Left lung (tissue), 10 donors: Measurements from ENCODE around the gene TRAF7. TPM values are rescaled to one million over a fixed set of nuclear protein-coding genes. Genes with fewer than 3 reads are reported as not detected.

Experiments
- ATAC-seq: fragments of 200-7000 bp; cut with Tn5 transposase; one replicate; pipeline ENCODE4 v1.9.1; 2020; ENCODE audit warnings: moderate library complexity
- DNase-seq, 4 donors: peaks; one replicate each; pipeline ENCODE4 v3.0.0-alpha.2; 2013 to 2020
- H3K27ac ChIP-seq, 2 donors: fragments of 200-600 bp; sonication (generic) in 1 of 2; one replicate each; pipeline versions ENCODE4 v1.5.0 to v1.8.0; 2020 to 2021
- H3K27me3 ChIP-seq, 2 donors: fragments of 200-600 bp; sonication (generic) in 1 of 2; one replicate each; pipeline versions ENCODE4 v1.5.0 to v1.8.0; 2020 to 2021
- H3K36me3 ChIP-seq, 2 donors: fragments of 200-600 bp; sonication (generic) in 1 of 2; one replicate each; pipeline versions ENCODE4 v1.5.0 to v1.8.0; 2020 to 2021
- H3K4me1 ChIP-seq, 2 donors: fragments of 200-600 bp; one replicate each; pipeline ENCODE4 v1.8.0; 2021
- H3K4me3 ChIP-seq, 2 donors: fragments of 200-600 bp; sonication (generic) in 1 of 2; one replicate each; pipeline versions ENCODE4 v1.5.0 to v1.8.0; 2020 to 2021; ENCODE audit warnings: mild to moderate bottlenecking in 1 of 2
- H3K9me3 ChIP-seq, 2 donors: fragments of 200-600 bp; sonication (generic) in 1 of 2; one replicate each; pipeline versions ENCODE4 v1.5.0 to v1.8.0; 2020 to 2021
- intact Hi-C, 2 donors: fragments of 100-400 bp; cut with DNase I; formaldehyde crosslinking; loops; one replicate each; pipeline versions ENCODE4 v1.11.2 to v1.14.2; 2022
- polyA plus RNA-seq, 6 donors: library from polyadenylated mRNA; unstranded; fragments of 120-200 nt; gene quantifications; one replicate each; pipeline ENCODE4 v1.2.1, GENCODE V29; 2013; ENCODE audit not compliant: insufficient read length in 6 of 6
- total RNA-seq, 2 donors: library from RNA; stranded (reverse); fragmentation: NEBNext Ultra II Directional; extraction: Animal tissue kit (Norgen Biotek cat#: 25700); gene quantifications; one replicate each; pipeline ENCODE4 v1.2.1, GENCODE V29; 2021
- TF ChIP-seq, protein P1 (sequence below), 2 donors: fragments of 200-600 bp; sonication (generic) in 1 of 2; IDR thresholded peaks; one replicate each; pipeline versions ENCODE4 v1.5.0 to v1.8.0; 2021; ENCODE audit warnings: antibody characterized with exemption in 2 of 2
- donor health status: DM: no; HTN: yes; CAD: no.
- donor health status: DM: no; HTN: no; CAD: no.

Gene TRAF7
- total and polyA plus RNA-seq, 8 donors, result 48.6 to 88.1 (median 55.0) TPM

DNA sequence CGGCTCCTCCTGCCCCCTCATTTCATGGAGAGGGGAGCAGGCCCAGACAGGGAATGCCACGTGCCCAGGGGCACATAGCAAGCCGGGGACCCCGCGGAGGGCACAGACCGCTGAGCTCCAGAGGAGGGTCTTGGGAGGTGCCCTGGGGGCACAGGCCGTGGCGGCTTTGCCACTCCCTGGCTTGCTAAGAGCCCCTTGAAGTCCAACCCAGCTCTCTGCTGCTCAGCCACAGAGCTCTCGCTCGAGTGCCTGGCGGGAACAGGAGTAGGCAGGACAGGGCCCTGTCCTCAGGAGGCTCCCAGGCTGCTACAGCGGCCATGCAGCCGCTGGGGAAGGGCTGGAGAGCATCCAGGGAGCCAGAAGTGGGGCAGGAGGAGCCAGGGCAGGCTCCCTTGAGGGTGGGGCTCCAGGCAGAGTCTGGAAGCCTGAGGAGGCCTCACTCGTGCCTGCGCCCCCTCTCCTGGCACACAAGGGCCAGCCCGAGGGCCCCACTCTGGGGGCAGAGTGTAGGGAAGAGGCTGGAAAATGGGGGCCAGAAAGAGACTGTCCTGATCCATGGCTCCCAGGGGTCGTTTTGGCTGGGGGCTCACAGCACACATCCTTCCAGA is 11.6 kb upstream of the TRAF7 start:
- no peak overlapping the region for H3K27ac ChIP-seq
- TF ChIP-seq, protein P1, sequence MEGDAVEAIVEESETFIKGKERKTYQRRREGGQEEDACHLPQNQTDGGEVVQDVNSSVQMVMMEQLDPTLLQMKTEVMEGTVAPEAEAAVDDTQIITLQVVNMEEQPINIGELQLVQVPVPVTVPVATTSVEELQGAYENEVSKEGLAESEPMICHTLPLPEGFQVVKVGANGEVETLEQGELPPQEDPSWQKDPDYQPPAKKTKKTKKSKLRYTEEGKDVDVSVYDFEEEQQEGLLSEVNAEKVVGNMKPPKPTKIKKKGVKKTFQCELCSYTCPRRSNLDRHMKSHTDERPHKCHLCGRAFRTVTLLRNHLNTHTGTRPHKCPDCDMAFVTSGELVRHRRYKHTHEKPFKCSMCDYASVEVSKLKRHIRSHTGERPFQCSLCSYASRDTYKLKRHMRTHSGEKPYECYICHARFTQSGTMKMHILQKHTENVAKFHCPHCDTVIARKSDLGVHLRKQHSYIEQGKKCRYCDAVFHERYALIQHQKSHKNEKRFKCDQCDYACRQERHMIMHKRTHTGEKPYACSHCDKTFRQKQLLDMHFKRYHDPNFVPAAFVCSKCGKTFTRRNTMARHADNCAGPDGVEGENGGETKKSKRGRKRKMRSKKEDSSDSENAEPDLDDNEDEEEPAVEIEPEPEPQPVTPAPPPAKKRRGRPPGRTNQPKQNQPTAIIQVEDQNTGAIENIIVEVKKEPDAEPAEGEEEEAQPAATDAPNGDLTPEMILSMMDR (IDR thresholded peaks at IDR 0.05), result no peak
- H3K4me1 ChIP-seq, result peaks cover 10 to 21% of the 10 kb centered on the region in 2 donors
- peaks cover 0 to 14% of the 10 kb centered on the region in 2 donors for H3K27me3 ChIP-seq
- no peak for ATAC-seq
- no peaks in the 10 kb centered on the region for H3K9me3 ChIP-seq
- no peaks in the 10 kb centered on the region for H3K36me3 ChIP-seq
- DNase-seq, result peak in 1 of 4 donors; percentile 69
- intact Hi-C loops, result no loop called here
- H3K4me3 ChIP-seq, result no peak overlapping the region

DNA sequence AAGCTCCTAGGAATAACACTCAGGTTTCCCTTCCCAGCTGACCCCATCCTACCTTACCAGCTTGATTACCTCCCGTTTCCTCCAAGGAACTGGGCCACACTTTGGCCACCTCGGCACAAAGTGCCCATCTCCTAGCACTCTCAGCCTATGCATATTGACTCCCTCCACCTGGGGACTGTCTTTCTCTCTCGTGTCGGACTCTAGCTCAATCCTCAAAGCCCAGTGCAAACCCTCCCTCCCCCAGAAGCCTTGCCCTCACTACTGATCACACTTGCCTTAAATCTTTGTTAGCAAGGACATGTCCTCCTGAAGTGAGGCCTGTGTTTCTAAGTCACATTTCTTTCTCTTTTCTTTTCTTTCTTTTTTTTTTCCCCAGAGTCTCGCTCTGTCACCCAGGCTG is 9.7 kb upstream of the TRAF7 start:
- Histone ChIP-seq H3K4me1 (peaks cover 14 to 26% of the 10 kb centered on the region in 2 donors), H3K9me3 (no peaks in the 10 kb centered on the region), H3K27ac (no peak overlapping the region), H3K36me3 (no peaks in the 10 kb centered on the region), H3K4me3 (no peak overlapping the region), H3K27me3 (peaks cover 0 to 26% of the 10 kb centered on the region in 2 donors)
- no peak for DNase-seq
- TF ChIP-seq, protein P1 (IDR thresholded peaks at IDR 0.05), result no peak
- no peak for ATAC-seq
- intact Hi-C loops, result no loop called here

DNA sequence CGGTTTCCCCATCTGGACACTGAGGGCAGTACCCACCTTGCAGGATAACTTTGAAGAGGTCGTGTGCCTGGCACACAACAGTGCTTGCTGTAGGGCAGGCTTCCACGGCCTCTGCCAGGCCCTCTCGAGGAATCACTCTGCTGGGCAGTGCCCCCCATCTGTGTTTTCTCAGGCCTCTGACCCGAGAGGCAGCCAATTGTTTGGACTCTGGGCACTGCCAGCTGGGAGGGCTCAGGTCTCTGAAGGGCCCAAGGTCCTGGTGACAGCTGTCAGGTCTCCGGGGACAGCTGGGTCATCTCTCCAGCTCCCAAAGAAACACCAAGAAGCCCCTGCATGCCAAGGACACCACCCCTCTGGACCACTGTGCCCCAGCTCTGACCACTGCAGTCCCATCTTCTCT is 8.2 kb upstream of the TRAF7 start:
- TF ChIP-seq, protein P1 (IDR thresholded peaks at IDR 0.05), result no peak

DNA sequence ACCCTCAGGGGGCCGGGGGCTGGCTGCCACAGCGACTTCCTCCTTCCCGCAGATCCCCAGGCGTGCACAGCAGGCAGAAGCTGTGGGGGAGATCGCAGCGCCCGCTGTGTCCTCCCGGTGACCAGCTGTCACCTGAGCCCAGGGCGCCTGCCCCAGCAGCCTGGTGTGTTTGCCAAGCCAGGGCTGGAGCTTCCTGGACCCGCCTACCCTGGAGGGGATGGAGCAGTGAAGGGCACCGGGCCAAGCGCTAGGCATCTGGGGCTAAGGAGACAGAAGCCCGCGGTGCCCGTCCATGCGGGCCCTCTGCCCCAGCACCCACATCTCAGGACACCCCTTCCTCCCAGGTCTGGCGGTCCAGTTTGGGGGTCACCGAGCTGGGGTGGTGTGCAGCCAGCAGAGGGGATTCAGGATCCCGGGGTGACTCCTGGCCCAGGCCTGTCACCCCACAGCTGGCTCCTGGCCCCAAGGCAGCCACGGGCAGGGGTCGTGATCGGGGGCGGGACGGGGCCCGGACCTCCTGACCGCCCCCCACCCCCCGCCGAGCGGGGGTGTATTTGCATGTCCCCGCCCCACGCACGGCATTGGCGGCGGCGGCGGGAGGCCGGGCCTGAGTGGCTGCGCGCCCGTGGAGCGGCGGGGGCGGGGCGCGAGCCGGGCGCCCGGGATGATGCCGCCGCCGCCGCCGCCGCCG is 7.5 kb upstream of the TRAF7 start, which contains the start of gene RAB26:
Gene RAB26, plus strand, starts transcription at position 645 of the 691 bp plus-strand sequence. CDS start 159 bp downstream, outside the sequence.
- Histone ChIP-seq H3K27ac (peak within 1 kb of the TSS in 1 of 2 donors; percentile 24), H3K27me3 (peaks cover 0 to 26% of the 10 kb centered on the region in 2 donors), H3K36me3 (peaks cover 0 to 20% of the 10 kb centered on the region in 2 donors), H3K4me3 (peak within 1 kb of the TSS; percentile 24 to 30), H3K4me1 (peaks cover 35 to 49% of the 10 kb centered on the region in 2 donors), H3K9me3 (no peaks in the 10 kb centered on the region)
- DNase-seq, result peak in 3 of 4 donors; percentile 81 to 92 (median 85)
- peak; percentile 91 for ATAC-seq
- TF ChIP-seq, protein P1 (IDR thresholded peaks at IDR 0.05), result no peak
- intact Hi-C loops, result no loop called here

More for the DNA sequence above, 8.2 kb upstream of the TRAF7 start:
- H3K9me3 ChIP-seq, result no peaks in the 10 kb centered on the region
- H3K27ac ChIP-seq, result peak overlapping the region in 1 of 2 donors; percentile 24
- peaks cover 28 to 41% of the 10 kb centered on the region in 2 donors for H3K4me1 ChIP-seq
- peaks cover 0 to 14% of the 10 kb centered on the region in 2 donors for H3K36me3 ChIP-seq
- H3K27me3 ChIP-seq, result peaks cover 0 to 26% of the 10 kb centered on the region in 2 donors
- no peak overlapping the region for H3K4me3 ChIP-seq
- DNase-seq, result no peak
- intact Hi-C loops, result no loop called here
- ATAC-seq, result no peak
